HG03469 (cell line): ENCODE results near the gene SSTR5.

Experiments used
- ATAC-seq: cut with Tn5 transposase; IDR thresholded peaks from one replicate; pipeline ENCODE4 v1.9.1; 2021; ENCODE audit warnings: mild to moderate bottlenecking, moderate library complexity, moderate number of reproducible peaks; ENCODE audit not compliant: unreplicated experiment

The SSTR5 gene

GRCh38 chr16:1121009-1121408 is 48.5 kb downstream of the SSTR5 start:
- no peak for ATAC-seq

DNA sequence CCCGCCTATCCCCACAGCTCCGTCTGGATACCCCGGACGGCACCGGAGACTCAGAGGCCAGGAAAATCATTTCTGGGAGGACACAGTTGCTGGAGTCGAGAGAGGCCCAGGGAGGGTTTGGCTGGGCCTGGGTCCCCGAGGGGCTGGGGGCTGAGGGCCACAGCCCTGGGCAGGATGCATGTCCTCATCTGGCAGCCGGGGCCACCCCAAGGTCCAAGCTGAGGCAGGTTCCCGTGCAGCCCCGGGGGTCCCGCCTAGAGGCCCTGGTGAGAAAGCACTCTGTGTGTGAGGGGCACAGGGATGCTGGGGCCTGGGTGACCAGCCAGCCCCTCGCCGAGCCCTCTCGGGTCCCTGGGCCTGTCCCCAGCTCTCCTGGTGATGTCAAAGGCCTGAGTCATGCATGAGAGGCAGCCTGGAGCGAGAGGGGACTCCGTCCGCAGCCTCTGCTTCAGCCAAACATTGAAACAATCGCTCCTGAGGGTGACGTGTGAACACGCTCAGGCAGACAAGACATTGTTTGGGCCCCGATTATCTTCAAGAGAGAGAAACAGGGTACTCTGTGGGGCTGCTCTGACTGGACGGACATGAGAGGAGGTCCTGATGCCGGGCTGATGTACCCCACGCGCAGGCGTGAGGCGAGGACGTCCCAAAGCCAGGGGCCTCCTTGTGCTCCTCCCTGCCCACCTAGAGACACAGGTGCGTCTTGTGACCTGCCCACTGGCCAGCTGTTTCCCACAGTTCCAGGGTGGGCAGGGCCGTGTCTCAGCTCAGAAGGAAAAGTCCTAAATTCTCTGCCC is 49.3 kb downstream of the SSTR5 start:
- no peak for ATAC-seq

DNA sequence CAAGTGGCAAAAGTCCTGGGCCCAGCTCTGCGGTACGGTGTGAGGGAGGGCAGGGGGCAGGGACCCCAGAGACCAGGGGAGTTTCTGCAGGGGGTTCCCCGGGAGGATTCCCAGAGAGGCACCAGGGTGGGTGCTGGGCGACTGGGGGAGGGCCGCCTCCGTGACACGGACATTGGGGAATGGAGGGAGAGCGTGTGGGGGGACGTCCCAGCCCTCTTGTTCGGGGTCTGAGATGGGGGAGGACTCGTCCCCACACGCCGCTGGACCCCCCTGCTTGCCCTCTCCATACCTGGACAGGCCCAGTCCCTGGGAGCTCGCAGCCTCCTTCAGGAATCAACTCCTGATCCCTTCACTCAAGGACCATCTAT is 49.8 kb downstream of the SSTR5 start:
- no peak for ATAC-seq

DNA sequence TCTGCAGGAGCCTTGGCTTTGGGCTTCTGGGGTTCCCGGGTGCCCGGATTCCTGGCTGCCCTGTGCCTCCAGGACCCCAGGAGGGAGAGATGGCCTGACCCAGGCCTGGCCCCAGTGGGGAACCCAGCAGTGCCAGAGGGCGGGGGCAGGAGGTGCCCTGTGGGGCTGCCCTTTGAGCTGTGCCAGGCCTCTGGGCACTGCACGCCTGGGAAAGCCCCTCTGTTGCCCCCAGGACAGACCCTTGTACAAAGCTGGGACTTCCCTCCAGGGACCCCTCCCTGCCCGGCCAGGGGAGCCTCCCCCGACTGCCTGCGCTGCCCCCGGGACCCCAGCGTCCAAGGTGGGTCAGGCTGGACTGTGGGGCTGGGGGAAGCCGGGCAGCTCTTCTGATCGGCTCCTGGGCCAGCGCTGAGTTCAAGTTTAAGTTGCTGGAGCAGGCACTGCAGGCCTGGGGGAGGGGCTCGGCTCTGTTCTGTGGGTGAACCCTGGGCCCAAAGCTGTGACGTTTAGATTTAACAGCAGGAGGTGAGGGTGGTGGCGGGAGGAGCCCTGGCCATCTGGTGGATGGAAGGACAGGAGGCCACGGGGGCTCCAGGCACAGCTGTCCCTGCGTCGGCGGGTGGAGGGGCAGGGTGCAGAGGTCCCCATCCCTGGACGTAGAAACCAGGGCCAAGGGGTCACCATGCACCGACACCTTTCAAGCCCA is 51.1 kb downstream of the SSTR5 start:
- no peak for ATAC-seq

DNA sequence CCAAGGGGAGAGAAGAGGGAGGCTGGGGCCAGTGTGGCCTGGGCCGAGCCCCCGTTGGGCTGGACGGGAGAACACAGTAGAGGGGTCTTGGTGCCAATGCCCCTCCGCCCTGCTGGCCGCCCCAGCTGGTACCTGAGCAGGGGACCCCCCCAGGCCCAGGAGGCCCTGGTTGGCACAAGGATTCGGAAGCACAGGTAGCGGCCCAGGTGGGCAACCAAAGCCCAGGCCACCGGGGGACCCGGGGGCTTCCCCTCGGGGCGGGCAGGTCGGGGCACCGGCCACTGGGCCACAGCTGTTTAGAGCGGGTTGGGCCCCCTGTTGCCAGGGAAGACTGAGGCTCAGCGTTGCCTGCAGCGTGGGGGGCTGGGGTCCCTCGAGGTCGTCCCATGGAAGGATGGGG is 51.7 kb downstream of the SSTR5 start:
- ATAC-seq, result no peak

DNA sequence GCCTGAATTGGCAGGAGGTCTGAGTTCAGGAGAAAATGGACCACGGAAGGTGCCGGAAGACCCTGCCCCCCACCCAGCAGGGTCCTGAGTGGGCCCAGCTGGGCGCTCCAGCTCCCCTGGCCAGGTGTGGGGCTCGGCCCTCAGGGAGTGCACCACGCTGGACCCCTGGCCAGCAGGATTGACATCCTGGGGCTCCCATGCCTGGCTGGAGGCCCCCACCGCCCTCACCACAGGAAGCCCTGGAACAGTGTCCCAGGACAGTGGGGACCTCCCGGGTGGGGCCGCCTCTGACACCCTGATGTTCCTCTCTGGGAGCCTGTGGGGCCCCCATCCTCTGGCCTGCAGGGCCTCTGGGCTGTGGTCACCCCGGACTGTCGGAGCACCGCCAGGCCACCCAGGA is 52.2 kb downstream of the SSTR5 start:
- ATAC-seq, result no peak

- no peak for ATAC-seq
These were observed 52.9 kb downstream of the SSTR5 start for GRCh38 chr16:1125471-1125870.

DNA sequence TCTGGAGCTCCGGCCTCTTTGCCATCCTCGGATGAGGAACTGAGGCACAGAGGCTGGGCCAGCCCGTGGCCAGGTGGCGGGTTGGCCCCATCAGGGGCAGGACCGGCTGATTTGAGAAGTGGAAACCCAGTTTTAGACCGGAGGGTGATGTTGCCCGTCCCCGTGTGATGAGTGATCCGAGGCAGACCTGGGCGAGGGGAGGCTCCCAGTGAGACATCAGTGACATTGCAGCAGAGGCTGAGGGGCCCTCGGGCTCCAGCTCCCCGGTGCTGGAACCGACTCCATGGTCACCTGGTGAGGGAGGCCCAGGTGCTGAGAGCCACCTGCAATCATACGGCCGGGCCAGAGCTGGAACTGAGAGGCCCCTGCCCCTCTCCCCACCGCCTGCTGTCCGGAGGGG is 53.5 kb downstream of the SSTR5 start:
- ATAC-seq, result no peak

DNA sequence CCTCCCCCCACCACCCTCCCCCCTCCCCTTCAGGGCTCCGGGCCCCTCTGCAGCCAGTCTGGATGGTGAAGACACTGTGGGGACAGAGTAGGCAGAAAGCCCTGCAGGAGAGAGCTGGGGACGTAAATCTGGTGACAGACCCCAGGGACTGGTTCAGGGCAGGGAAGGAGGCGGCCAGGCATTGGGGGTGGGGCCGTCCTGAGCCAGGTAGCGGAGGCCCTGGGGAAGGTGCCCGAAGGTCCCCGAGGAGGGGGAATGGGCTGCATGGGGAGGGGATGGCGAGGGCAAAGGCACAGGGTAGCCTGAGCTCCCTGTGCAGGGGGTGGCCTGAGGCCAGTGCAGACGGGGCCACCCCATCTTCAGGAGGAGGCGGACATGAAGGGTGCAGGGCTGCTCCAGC is 54.0 kb downstream of the SSTR5 start:
- ATAC-seq, result no peak

DNA sequence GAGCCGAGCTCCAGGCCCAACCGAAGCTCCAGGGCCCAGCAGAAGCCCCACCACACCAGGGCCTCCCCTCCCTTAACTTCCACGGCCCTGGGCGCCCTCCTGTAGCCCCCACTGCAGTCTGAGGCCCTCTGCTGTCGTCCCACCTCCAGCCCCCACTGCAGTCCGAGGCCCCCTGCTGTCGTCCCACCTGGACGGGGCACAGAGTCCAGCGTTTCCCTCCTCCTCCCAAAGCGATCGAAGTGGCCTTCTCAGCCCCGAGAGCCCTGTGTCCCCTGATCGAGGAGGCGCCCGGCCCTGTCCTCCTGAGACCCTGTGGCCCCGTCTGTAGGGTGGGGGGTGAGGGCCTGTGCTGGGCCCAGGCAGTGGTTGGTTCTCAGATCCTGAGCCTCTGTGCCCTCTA is 54.6 kb downstream of the SSTR5 start:
- no peak for ATAC-seq

DNA sequence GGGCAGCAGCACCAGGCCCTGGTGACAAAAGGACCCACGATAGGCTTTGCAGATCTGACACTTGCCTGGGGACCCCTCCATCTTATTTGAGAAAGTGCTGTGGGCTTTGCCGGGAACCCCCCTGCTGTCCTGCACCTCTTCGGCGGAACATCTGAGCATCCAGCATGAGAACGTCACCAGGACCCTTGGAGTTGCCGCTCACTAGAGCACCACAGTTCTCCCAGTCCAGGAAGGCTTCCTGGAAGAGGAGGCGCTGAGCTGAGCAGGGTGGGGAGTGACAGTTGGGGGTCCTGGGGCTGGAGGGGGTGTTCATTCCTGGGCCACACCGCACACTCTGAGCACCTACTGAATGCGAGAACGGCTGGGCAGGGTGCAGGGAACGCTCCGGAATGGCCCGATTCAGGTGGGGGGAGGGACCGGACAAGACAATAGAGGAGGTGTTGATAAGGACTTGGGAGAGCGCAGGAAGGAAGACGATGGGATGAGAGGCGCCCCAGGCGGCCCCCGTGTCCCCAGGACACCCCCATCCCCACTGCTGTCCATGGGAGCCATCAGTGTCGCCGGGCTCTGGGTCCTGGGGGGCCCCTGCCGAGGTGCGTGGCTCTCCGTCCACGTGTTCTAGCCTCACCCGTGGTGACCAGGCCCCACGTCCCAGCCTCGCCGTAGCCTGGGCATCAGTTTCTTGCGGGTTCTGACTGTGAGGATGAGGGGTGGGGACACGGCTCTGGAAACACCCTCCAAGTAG is 55.6 kb downstream of the SSTR5 start:
- no peak for ATAC-seq

DNA sequence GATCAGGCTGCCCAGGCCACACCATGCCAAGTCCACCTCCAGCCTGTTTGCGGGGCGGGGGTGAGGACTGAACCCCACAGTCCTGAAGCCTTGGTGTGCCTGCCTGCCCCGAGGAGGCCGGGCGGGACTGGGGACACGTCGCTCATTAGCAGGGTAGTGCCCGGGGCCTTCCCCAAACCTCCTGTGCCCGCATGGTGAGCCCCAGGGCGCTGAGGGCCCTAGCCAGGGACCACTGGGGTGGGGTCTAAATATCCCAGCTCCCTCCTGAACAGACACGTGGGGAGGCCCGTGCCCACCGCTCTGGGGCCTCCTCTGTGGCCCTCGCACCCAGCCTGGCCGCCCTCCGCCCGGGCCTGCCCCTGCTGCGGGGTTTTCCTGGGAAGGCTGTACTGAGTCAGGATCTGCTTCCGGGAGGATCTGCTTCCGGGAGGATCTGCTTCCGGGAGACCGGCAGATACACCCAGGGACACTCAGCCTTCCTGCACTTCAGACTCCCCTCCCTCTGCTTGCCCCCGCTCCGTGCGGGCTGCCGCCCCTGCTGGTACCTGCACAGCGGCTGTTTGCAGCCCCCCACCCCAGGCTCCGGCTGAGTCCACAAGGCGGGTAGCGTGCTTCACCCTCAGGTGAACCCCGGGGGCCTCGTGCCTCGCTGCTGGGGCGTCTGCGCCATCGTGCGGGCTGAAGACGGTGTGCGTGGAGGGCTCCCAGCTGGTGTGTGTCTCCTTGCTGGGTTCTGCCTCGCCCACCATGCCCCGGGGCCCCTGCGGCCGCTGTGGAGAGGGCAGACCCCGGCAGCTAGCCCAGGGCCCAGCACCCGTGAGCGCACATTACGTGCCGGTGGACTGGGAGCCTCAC is 56.8 kb downstream of the SSTR5 start:
- no peak for ATAC-seq

- ATAC-seq, result no peak
These were observed 57.8 kb downstream of the SSTR5 start for GRCh38 chr16:1130382-1130781.
